AG04449 (cell line): Measurements from ENCODE around the gene IFNG.
A peak's percentile ranks its signal among the peaks of the same experiment; 100 is the strongest.

ENCODE experiments used
- CTCF ChIA-PET: fragments of 350-600 bp; formaldehyde crosslinking; extraction: SDS; loops from one replicate; lab custom pipeline; 2021; ENCODE audit warnings: antibody characterized with exemption; lab: Yijun Ruan, JAX
- POLR2A ChIA-PET: fragments of 400-600, 350-600 bp; formaldehyde crosslinking; extraction: SDS; loops from one replicate; lab custom pipeline; 2020; ENCODE audit warnings: antibody characterized with exemption, inconsistent platforms; lab: Yijun Ruan, JAX
- DNase-seq: peaks from one replicate; pipeline ENCODE4 v3.0.0-alpha.2; 2010; ENCODE audit warnings: low read depth, low spot score
- H3K4me3 ChIP-seq: 2 replicates; pipeline ENCODE4 v1.5.1; 2011; ENCODE audit warnings: low read depth, mild to moderate bottlenecking, control low read depth, low read length
- TF ChIP-seq, protein P1 (sequence below): IDR thresholded peaks from one replicate; pipeline ENCODE4 v1.5.1; 2011; ENCODE audit warnings: mild to moderate bottlenecking, moderate library complexity, low read length, control low read depth, inconsistent platforms; ENCODE audit not compliant: insufficient read depth; ENCODE audit errors: missing control alignments

The IFNG gene

DNA sequence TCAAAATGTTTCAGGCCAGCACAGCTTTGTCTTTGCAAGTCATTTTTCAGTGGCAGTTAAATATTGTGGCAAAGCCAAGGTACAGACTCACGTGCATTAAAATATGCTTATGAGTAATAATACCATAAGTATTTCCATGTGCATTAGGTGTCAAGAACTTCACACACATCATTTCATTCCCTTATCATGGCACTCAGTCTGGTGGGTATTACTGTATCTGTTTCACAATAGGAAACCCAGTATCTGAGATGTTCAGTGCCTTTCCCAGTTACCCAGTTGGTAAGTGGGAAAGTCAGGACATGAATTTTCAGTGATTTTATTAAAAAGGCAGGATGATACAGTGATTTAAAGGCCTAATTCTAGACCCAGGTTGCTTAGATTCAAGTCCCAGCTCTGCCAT is 52.9 kb downstream of the IFNG start:
- POLR2A ChIA-PET = no interaction called here
- no peak for DNase-seq
- TF ChIP-seq, protein P1, sequence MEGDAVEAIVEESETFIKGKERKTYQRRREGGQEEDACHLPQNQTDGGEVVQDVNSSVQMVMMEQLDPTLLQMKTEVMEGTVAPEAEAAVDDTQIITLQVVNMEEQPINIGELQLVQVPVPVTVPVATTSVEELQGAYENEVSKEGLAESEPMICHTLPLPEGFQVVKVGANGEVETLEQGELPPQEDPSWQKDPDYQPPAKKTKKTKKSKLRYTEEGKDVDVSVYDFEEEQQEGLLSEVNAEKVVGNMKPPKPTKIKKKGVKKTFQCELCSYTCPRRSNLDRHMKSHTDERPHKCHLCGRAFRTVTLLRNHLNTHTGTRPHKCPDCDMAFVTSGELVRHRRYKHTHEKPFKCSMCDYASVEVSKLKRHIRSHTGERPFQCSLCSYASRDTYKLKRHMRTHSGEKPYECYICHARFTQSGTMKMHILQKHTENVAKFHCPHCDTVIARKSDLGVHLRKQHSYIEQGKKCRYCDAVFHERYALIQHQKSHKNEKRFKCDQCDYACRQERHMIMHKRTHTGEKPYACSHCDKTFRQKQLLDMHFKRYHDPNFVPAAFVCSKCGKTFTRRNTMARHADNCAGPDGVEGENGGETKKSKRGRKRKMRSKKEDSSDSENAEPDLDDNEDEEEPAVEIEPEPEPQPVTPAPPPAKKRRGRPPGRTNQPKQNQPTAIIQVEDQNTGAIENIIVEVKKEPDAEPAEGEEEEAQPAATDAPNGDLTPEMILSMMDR = no peak
- CTCF ChIA-PET = no interaction called here
- no peak overlapping the region for H3K4me3 ChIP-seq

DNA sequence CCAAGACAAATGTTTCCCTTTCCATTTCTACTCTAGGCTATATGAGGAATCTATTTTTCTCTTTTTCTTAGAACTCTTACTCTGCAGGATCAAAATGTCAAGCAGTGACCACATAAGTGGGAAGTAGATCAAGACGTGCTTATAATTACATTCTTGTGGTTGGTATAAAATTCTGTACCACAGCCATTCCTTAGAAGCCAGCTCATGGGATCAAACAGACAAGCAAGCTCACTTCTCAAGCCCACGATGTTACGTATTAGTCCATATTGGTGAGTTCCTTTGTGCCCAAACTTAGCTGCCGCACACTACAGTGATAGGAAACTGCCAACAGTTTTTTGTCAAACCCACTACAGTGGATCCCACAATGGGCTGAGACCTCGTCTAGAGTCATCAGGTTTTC is 53.4 kb downstream of the IFNG start:
- ChIA-PET POLR2A (no interaction called here), CTCF (no interaction called here)
- DNase-seq = peak; percentile 28
- TF ChIP-seq, protein P1 = no peak
- H3K4me3 ChIP-seq = no peak overlapping the region
